HG02610 (cell line): ENCODE results near the gene RNF222.
"Not testable (repeated sequence)": the region's sequence is repeated elsewhere in the genome, so short reads cannot be mapped to it uniquely, and the experiment has no call there.

Source experiments
- ATAC-seq: cut with Tn5 transposase; IDR thresholded peaks from one replicate; pipeline ENCODE4 v1.9.1; 2021; ENCODE audit warnings: mild to moderate bottlenecking, moderate library complexity; ENCODE audit not compliant: unreplicated experiment

RNF222 gene

GRCh38 chr17:8382880-8383142 is 14.8 kb downstream of the RNF222 start:
- no peak for ATAC-seq

DNA sequence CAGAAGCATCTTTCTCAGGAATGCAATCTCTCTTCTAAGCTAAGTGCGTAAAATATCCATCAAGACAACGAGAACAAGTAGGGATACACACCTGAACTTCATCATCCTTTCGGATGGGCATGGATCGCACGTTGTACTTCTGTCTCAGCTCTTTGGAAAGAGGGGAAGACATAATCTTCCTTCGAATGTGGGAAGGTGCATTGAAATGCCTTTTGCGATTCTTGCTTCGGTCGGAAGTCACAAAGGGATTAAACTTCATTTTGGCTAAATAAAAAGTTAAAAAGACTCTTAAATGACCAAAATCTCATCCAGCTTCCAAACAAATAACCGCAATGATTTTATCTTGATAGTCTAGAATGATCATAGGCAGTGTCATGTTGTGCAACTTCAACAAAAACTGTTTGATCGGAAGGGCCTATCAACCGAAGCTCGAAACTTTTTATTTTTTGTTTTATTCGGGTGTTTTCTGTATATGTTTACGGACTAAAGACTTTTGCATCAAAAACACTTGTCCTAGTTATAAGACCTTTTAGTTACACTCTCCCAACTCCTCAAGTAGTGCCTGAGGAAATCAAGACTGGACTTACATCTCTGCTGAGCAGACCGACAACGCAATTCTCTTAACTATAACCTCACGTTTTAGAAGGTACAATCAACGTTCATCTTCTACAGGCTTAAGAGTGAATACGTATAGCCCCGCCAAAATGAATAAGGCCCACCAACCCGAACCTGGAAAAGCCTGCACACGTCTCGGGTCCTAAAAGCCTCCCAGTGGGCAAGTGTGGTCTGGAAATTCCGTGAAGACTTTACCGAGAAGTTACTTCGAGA is 15.4 kb downstream of the RNF222 start:
- ATAC-seq = no peak

DNA sequence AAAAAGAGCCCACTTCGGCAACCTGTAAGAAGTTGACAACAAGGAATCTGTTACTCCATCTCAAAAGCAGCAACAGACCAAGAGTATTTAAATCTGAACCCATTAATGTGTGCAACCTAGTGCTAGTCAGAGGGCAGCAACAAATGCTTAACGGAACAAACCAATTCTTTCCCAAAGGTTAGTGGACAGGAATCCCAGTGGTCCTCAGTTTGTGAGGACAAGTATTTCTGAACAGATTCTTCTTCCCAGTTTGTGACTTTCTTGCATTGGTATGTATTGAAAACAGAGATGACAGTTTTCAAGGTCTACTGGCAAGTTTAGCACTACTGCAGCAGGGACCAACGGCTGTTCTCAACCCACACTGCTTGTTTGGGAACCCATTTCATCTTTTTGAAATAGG is 17.6 kb downstream of the RNF222 start:
- no peak for ATAC-seq

DNA sequence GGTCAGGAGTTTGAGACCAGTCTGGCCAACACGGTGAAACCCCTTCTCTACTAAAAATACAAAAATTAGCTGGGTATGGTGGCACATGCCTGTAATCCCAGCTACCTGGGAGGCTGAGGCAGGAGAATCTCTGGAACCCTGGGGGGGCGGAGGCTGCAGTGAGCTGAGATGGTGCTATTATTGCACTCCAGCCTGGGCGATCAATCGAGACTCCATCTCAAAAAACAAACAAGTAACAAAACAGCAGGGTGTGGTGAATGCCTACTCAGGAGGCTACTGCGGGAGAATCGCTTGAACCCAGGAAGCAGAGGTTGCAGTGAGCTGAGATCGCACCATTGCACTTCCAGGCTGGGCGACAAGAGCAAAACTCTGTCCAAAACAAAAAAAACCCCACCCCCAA is 19.5 kb downstream of the RNF222 start:
- ATAC-seq = not testable (repeated sequence)

DNA sequence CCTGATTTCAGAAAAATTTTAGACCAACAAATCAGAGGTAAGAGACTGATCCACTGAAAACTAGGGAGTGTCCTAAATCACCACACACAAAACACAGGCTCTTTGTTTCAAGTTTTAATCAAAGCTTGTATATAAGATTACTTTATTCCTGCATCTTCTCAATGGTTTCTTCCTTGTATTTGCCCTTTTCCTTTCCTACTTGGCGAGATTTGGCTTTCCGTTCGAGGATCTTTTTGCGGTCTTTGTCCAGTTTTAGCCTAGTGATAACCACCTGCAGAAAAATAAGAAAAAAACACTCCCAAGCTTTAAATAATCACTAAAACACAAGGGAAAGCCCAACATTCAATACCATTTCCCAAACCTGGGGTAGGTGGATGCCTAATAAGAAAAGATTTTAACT is 20.2 kb downstream of the RNF222 start:
- ATAC-seq = no peak

- peak; percentile 93 for ATAC-seq
Observed at GRCh38 chr17:8376271-8377067, 21.2 kb downstream of the RNF222 start, which contains the start of gene KRABD2. KRABD2 (minus strand) TSS chr17:8376704.

- peak; percentile 8 for ATAC-seq
Observed at GRCh38 chr17:8375738-8376259, 21.8 kb downstream of the RNF222 start.

- ATAC-seq = not testable (repeated sequence)
Observed at GRCh38 chr17:8373856-8374255, 23.8 kb downstream of the RNF222 start.

DNA sequence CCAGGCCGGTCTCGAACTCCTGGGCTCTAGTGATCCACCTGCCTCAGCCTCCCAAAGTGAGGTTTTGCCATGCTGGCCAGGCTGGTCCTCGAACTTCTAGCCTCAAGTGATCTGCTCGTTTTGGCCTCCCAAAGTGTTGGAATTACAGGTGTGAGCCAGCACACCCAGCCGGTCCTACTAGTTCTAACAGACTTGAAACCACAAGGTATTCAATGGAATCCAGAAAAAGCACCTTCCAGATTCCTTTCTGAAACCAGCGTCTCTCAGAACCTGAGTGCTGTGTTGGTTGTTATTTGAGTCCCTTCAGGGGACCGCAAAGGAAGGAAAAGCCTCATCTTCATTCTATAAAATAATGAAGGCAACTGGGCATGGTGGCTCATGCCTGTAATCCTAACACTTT is 25.2 kb downstream of the RNF222 start:
- ATAC-seq = no peak

- no peak for ATAC-seq
Observed at GRCh38 chr17:8371786-8372185, 25.8 kb downstream of the RNF222 start.

DNA sequence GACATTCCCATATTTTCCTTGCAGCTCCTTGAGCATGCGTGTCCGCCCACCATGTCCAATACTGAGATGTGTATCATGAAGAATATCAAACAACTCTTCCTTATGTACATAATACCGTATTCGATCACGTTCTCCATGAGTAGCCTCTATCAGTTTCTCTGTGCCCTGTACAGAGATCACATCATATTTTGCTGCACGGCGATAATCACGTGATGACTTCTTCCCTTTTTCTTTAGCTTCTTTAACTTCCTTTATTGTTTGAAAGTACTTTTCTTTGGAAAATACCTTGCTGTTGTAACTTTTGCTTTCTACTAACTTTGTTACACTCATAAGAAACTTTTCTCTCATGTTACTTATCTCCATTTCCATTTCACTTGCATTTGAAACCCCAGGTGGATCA is 27.7 kb downstream of the RNF222 start:
- no peak for ATAC-seq

- no peak for ATAC-seq
Observed at GRCh38 chr17:8368193-8368592, 29.4 kb downstream of the RNF222 start.

DNA sequence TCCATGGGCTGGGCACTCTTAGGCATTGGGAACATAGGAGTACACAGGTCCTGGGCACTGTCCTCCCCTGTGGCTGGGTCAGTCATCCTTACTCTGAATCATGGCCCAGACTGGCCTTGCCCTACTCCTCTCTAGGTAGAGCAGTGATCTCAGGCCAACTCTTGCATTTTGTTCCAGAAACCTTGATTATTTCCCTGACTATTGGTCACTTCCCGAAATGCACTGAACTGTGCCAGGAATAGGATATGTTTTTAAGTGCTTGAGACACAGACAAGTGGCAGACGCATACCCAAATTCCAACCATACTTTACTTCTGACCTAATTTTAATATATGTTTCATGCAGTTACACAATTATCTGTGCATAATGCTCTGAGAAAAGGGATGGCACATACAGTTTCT is 31.4 kb downstream of the RNF222 start:
- ATAC-seq = no peak

GRCh38 chr17:8365143-8365542 is 32.5 kb downstream of the RNF222 start:
- ATAC-seq = no peak

GRCh38 chr17:8362651-8363332 is 34.8 kb downstream of the RNF222 start:
- ATAC-seq = no peak

DNA sequence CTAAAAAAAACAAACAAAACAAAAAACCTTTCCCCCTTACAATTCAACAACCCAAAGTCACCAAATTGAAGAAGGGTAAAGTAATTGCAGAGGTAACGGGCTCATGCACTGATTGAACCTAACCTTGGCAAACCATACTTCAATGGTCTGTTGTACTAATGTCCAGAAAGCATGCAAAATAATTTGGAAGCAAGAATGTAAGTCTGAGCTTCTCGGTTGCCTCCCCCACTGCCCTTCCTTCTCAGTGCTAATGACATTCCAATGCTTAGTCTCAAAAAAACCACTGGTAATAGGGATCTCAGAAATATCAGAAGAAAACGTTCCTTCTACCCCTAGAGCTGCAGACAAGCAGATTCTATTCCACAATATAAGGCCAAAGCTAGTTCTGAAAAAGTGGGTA is 36.9 kb downstream of the RNF222 start:
- ATAC-seq = no peak

GRCh38 chr17:8360260-8360659 is 37.4 kb downstream of the RNF222 start:
- no peak for ATAC-seq

DNA sequence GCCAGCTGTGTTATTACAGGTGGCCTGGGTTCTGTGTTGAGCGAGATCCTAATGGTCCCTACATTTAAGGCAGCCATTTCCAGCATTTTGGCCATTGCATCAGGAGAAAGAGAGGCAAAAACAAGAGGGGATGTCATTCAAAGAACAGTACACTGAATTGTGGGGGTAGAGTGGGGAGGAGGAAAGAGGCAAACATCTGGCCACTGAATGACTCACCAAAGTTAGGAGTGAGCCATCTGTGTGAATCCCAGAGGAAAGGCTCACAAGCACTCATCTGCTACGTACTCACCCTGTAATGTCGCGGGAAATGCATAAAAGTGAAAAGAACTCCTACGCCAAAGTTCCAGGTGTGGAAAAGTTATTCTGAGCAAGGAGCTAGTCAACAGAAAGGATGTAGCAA is 37.9 kb downstream of the RNF222 start:
- no peak for ATAC-seq

DNA sequence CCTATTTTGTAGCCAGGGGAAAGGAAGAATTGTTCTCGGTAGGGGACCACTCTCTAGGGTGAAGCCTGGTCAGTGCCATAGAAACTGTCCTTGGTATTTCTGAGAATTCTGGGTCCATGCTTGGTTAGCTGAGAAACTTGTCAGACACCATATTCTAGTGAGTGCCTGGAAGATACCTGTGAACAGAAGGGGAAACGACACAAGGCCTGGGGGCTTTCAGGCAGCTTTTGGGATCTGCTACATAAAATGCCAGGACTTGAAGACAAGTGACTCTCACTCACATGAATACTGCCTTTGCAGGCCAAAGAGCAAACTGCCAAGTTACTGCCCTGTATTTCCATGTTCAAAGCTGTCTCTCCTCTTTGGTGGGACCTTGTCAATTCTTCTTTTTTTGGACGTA is 39.7 kb downstream of the RNF222 start:
- no peak for ATAC-seq

DNA sequence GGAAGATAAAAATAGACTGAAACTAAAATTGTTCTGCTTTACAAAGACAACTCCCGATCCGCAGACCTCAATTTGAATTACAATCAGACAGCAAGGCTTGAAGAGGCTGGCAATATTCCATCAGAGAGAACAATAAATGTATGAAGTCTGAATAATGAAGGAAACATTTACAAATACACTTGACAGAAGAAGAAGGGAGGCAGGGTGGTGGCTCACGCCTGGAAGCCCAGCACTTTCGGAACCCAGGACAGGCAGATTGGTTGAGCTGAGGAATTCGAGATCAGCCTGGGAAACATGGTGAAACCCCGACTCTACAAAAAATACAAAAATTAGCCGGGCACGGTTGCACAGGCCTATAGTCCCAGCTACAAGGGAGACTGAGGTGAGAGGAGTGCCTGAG is 43.4 kb downstream of the RNF222 start:
- no peak for ATAC-seq

DNA sequence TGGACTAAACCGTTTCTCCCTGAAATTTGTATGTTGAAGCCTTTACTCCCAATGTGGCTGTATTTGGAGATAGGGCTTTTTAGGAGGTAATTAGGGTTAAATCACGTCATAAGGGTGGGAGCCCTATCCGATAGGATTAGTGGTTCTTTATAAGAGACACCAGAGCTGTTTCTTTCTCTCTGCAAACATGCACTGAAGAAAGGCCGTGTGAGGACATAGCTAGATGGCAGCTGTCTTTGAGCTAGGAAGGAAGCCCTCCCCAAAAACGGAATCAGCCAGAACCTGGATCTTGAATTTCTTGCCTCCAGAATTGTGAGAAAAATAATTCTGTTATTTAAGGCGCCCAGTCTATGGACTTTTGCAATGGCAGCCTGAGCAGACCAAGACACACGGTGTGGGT is 43.9 kb downstream of the RNF222 start:
- no peak for ATAC-seq

DNA sequence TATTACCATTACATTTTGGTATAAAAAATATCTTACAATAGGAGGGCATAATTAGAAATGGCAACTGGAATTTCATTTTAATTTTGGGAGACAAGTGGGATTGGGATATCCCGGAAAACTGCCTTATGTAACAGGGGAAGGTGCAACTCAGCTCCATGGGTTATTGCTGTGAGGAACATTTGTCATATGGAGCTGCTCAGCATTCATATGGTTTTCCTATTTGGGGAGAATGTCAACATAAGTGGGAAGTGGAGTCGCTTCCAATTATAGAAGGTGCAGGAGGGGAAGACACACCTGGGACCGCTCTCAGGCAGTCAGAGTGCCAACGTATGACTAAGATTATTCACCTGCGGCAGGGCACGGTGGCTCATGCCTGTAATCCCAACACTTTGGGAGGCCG is 47.3 kb downstream of the RNF222 start:
- no peak for ATAC-seq
